ENCODE measurements around the gene LINC01488.

DNA sequence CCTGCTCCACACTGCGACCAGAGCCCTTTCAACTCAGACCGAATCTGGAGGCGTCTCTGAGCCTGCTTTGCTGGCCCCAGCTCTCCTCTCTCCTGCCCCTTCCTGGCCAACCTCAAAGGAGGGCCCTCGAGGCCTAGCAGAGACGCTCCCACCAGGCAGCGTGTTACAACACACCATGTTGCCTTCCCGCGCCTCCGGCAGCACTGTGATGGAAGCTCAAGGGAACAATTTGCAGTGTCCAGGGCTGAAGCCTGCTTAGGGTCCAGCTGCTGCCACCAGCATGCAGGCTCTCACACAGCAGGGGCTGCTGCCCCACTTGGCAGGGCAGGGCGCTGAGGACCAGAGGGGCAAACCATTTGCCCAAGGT lies 18.4 kb downstream of the LINC01488 start:
- TF ChIP-seq, protein P1, sequence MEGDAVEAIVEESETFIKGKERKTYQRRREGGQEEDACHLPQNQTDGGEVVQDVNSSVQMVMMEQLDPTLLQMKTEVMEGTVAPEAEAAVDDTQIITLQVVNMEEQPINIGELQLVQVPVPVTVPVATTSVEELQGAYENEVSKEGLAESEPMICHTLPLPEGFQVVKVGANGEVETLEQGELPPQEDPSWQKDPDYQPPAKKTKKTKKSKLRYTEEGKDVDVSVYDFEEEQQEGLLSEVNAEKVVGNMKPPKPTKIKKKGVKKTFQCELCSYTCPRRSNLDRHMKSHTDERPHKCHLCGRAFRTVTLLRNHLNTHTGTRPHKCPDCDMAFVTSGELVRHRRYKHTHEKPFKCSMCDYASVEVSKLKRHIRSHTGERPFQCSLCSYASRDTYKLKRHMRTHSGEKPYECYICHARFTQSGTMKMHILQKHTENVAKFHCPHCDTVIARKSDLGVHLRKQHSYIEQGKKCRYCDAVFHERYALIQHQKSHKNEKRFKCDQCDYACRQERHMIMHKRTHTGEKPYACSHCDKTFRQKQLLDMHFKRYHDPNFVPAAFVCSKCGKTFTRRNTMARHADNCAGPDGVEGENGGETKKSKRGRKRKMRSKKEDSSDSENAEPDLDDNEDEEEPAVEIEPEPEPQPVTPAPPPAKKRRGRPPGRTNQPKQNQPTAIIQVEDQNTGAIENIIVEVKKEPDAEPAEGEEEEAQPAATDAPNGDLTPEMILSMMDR (IDR thresholded peaks at IDR 0.05; ENCODE audit: insufficient read depth, low read length, poor library complexity, severe bottlenecking) = no peak
- no peak for TF ChIP-seq EZH2phosphoT487 (conservative IDR thresholded peaks at IDR 0.05; ENCODE audit: low read length)

Measured in SU-DHL-6 (cell line).